ENCODE results near the gene RNF150.

RNF150 gene

DNA sequence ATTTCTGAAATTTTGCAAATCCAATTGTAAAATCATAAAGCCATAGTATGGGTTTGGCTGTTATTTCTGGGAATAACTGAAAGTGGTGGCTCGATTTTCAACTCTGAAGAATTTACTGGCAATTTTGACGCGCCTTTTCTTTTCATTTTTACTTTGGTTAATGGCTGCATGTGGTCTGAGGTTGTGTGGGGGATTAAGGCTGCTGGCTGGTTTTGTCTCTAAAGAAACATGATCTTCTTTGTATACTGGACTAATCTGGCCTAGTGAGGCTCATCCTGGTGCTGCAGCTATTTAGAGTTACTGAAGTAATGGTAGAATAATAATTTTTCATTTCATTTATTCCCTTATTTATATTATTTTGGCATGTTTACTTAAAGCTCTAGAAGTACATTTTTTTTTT lies 164.0 kb downstream of the RNF150 start:
- DNase-seq: no peak

GRCh38 chr4:140968371-140968770 lies 164.9 kb downstream of the RNF150 start:
- DNase-seq: no peak

GRCh38 chr4:140963883-140964282 lies 169.4 kb downstream of the RNF150 start:
- DNase-seq: no peak

- DNase-seq: no peak
Observed at GRCh38 chr4:140955641-140956040, 177.6 kb downstream of the RNF150 start.

- DNase-seq: no peak
Observed at GRCh38 chr4:140952717-140953116, 180.6 kb downstream of the RNF150 start.

DNA sequence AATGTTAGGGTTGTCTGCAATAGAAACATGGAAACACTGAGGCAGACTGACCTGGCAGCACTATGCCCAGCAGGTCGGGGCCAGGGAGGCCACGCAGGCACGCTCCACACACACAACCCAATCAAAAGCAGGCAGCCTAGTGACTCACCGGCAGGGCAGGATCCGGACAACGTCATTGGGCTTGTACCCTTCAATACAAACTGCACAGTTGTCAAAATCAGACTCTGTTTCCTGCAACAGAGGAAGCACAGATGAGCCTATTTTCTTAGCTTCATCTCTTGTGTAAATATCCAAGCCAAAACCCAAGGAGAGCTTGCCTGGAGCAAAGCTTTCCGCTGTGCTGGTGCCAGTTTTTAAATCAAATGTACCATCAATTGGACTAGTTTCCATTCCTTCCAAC lies 185.8 kb downstream of the RNF150 start:
- no peak for DNase-seq

- no peak for DNase-seq
Observed at GRCh38 chr4:140945106-140945505, 188.2 kb downstream of the RNF150 start.

- no peak for DNase-seq
Observed at GRCh38 chr4:140944572-140944971, 188.7 kb downstream of the RNF150 start.

DNA sequence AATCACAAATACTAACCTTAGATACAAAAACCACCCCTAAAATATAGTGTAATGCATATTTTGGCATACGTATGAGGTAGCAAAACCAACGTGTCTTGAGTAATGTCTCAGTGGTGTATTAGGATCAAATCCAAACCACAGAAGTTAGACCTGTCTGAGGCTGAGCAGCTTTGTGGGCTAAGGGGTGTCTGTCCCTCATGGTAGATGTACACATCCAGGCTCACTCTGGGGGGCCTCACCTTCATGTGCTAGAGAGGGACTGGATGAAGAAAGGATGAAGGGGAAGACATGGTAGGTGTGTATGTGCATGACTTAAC lies 189.1 kb downstream of the RNF150 start:
- no peak for DNase-seq

- no peak for DNase-seq
Observed at GRCh38 chr4:140943486-140944198, 189.6 kb downstream of the RNF150 start.

- no peak for DNase-seq
Observed at GRCh38 chr4:140940589-140940988, 192.7 kb downstream of the RNF150 start.

GRCh38 chr4:140937866-140938265 lies 195.4 kb downstream of the RNF150 start:
- no peak for DNase-seq

- DNase-seq: no peak
Observed at GRCh38 chr4:140935254-140935653, 198.0 kb downstream of the RNF150 start.

DNA sequence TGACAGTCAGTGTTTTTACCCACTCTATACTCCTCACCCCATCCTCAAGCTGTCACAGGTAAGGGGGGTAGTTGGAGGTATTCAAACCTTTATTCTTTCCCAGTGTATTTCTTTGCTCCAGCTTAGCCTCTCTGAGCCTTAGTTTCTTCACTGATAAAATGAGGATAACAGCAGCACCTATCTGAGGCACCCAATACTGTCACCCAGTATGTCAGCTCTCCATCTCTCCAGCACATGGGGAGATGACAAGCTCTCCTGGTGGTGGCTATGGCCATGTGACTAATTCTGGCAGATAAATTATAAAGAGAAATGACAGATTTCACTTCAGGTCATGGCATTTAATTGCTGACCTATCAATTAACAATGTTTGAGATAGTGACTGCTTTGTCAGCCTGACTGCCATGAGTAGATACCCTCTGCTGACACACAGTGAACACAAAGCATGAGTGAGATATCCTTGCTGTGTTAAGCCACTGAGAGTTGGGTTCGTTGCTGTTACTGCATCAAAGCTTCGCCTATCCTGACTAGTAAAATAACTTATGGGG lies 200.7 kb downstream of the RNF150 start:
- DNase-seq: no peak

DNA sequence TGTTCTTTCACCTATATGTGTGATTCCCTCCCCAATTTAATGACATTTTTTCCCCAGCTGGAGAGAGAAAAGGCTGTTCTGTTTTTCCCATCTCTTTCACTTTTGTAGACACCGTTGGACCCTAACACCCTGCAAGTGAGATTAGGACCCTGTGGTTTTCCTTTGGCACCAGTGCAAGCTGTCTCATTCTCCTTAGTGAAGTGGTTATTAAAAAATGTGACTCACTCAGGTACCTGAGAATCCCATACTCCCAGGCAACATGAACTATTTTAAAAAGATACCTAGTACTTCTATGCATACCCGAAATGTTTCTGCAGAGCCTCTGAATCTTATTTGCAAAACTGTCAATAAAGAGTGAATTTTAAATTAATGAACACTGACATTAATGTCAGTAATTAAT lies 201.4 kb downstream of the RNF150 start:
- DNase-seq: no peak

GRCh38 chr4:140930557-140930956 lies 202.7 kb downstream of the RNF150 start:
- no peak for DNase-seq

DNA sequence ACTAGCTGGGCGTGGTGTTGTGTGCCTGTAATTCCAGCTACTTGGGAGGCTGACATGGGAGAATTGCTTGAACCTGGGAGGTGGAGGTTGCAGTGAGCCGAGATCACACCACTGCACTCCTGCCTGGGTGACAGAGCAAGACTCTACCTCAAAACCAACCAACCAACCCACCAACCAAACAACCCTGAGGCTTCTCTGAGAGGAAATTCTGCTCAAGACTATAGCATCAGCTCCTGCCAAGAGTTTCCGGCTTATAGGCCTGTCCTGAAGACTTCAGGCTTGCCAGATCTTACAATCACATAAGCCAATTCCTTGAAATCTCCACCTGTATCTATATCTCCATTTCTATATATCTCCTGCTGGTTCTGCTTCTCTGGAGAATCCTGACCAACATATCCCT lies 203.3 kb downstream of the RNF150 start:
- no peak for DNase-seq

GRCh38 chr4:140928880-140929279 lies 204.4 kb downstream of the RNF150 start:
- DNase-seq: no peak

DNA sequence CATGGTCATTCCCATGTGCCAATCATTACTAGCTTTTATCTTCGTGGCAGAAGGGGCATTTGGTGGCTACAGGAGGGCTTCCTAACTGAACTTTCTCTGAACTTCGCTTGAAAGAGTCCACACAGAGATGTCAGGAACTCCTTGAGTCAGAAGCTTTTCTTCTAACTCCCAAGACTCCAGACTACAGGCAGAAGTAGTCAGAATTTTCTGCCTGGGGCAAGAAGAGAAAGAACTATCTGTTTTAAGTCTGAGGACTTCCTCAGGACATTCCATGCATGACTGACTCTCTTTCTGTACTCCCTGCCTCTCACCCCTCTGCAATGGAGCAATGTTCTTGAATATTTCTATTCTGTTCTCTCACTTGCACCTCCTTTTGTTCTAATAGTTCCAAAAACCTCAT lies 206.6 kb downstream of the RNF150 start:
- DNase-seq: no peak

- no peak for DNase-seq
Observed at GRCh38 chr4:140925417-140925816, 207.9 kb downstream of the RNF150 start.

DNA sequence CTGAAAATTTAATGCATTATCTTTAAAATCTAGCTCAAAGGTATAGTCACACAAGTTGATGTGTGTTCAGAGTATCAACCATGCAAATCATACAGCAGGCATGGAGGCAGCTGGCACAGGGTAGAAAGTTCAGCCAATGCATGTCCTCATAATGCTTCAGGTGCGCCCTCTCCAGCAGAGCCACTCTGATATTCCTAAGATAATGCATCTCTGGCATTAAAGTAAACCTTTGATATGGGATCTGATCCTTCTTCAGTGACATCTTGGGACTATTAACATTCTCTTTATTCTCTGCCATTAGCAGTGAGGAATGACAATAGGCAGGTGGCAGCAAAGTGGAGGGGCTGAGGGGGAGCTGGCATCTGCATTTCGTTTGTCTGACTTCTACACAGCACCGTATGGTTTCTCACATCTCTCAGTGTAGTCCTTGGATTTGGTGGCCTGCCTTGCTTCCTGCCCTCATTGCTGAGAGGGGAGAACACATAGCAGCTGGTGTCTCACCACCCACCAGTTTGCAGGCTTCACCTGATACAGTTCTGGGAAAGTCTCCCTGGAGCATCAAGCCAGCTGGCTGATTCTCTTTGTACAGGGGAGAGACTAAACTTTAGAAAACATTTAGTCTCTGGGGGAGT lies 208.4 kb downstream of the RNF150 start:
- DNase-seq: no peak

- DNase-seq: no peak
Observed at GRCh38 chr4:140906993-140907962, 226.0 kb downstream of the RNF150 start.

GRCh38 chr4:140904904-140905303 lies 228.4 kb downstream of the RNF150 start:
- no peak for DNase-seq

All from DMS153 (cell line).